ENCODE results near the gene TBX5.

DNA sequence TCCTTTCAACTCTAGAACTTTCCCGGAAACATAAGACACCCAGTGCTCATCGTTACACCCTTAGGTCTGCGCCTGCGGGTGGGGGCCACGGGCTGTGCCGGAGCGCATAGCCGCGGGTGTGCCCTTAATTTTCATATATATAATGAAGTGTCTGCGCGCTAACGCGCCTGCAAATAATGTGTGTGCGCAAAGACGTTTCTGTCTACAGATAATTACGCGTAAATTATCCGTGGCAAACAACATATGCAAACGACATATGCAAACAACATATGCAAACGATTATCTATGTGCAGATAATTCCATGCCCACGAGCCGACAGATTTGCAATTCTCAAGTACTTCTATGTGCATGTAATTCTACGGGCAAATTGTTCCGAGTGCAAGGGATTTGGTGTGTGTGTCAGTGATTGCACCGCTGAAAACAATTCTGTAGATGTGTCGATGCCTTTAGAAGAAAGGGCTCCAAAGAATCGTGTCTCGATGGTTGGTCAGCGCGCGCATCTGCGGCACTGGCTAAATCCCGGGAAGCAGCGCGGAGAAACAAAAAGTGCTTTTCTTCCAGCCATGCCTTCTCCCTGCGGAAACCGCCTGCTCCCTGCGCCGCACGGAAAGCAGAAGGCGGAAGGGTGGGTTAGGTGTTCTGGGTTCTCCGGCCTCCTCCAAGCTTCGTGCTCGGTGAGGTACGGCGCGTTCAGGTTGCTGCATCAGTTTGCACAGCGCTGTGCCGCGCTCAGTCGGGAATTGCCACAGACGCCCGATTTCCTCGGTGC lies 34.5 kb upstream of the TBX5 start:
- TF ChIP-seq NRF1 (IDR thresholded peaks at IDR 0.05; ENCODE audit: low read depth, low read length) = no peak
- no peak for TF ChIP-seq GATA2 (CRISPR knock-in tag; IDR thresholded peaks at IDR 0.05)

All from SK-N-SH (cell line).